Fibroblast of pulmonary artery (primary cell): ENCODE measurements around the gene CRLF3.
"Not testable (repeated sequence)": the region's sequence is repeated elsewhere in the genome, so short reads cannot be mapped to it uniquely, and the experiment has no call there.

ENCODE experiments used
- DNase-seq: peaks from one replicate; pipeline ENCODE4 v3.0.0-alpha.2; 2010; ENCODE audit warnings: low read depth
- H3K4me3 ChIP-seq: replicated peaks from 2 replicates; pipeline ENCODE4 v1.5.1; 2011; ENCODE audit warnings: low read depth, mild to moderate bottlenecking, control low read depth, low read length, moderate library complexity
- TF ChIP-seq, protein P1 (sequence below): IDR thresholded peaks from 2 replicates; pipeline ENCODE4 v1.5.1; 2011; ENCODE audit warnings: mild to moderate bottlenecking, control low read depth, low read length, inconsistent platforms; ENCODE audit errors: missing control alignments

CRLF3 gene

DNA sequence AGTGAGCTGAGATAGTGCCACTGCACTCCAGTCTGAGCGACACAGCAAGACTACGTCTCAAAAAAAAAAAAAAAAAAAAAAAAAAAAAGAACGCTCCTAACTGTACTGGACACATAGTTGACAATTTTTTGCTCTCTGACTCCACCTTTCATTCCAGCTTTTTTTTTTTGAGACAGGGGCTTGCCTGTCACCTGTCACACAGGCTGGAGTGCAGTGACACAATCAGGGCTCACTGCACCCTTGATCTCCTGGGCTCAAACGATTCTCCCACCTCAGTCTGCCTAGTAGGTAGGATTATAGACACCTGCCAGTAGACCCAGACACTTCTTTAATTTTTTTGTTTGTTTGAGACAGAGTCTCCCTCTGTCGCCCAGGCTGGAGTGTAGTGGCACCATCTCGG lies 2.6 kb upstream of the CRLF3 start:
- TF ChIP-seq, protein P1, sequence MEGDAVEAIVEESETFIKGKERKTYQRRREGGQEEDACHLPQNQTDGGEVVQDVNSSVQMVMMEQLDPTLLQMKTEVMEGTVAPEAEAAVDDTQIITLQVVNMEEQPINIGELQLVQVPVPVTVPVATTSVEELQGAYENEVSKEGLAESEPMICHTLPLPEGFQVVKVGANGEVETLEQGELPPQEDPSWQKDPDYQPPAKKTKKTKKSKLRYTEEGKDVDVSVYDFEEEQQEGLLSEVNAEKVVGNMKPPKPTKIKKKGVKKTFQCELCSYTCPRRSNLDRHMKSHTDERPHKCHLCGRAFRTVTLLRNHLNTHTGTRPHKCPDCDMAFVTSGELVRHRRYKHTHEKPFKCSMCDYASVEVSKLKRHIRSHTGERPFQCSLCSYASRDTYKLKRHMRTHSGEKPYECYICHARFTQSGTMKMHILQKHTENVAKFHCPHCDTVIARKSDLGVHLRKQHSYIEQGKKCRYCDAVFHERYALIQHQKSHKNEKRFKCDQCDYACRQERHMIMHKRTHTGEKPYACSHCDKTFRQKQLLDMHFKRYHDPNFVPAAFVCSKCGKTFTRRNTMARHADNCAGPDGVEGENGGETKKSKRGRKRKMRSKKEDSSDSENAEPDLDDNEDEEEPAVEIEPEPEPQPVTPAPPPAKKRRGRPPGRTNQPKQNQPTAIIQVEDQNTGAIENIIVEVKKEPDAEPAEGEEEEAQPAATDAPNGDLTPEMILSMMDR: no peak
- H3K4me3 ChIP-seq: no peak overlapping the region
- DNase-seq: no peak

DNA sequence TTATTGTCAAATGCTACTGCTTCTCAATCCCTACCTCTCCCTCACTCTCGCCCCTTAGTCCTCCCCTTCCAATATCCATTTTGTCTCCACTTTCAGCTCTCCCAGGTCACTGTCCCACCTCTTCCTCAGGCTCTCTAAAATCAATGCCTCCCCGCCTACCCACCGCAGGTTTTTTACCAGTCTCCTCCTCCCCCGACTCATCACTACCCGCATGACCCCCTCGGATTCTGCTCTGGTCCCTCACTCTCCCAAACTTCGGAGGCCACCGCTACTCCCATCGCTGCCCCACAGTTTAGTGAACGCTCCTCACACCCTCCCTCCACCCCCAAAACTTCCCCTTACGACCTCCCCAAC lies 513 bp downstream of the CRLF3 start:
- peak overlapping the region; percentile 97 for H3K4me3 ChIP-seq
- TF ChIP-seq, protein P1: no peak
- peak; percentile 10 for DNase-seq

DNA sequence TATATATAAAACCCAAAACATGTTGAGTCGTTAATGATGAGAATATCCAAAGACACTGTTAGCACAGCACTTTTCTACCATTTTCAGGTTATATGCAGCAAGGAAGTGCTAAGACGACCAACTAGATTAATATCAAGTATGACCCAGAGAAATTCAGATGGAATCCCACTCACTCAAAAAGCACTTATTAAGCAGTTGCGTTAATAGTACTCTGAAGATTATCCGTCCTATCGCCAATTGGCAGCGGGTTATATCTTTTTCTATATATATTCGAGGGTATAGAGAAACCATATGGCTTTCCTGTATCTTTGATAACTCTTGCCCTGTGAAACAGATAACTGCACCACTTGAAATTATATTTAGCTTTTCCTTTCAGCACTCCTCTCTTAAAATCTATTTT lies 1.1 kb downstream of the CRLF3 start:
- TF ChIP-seq, protein P1: no peak
- no peak for DNase-seq
- peak overlapping the region; percentile 97 for H3K4me3 ChIP-seq

DNA sequence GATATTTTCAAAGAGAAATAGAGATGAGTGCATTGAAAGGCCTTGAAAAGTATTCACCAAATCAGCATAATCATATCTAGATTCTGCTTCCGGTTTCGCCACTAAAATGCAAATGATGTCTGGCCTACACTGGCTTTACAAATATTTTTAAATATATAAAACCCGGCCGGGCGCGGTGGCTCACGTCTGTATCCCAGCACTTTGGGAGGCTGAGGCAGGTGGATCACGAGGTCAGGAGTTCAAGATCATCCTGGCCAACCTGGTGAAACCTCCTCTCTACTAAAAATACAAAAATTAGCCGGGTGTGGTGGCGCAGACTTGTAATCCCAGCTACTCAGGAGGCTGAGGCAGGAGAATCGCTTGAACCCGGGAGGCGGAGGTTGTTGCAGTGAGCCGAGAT lies 1.6 kb downstream of the CRLF3 start:
- DNase-seq, H3K4me3 ChIP-seq: not testable (repeated sequence)

DNA sequence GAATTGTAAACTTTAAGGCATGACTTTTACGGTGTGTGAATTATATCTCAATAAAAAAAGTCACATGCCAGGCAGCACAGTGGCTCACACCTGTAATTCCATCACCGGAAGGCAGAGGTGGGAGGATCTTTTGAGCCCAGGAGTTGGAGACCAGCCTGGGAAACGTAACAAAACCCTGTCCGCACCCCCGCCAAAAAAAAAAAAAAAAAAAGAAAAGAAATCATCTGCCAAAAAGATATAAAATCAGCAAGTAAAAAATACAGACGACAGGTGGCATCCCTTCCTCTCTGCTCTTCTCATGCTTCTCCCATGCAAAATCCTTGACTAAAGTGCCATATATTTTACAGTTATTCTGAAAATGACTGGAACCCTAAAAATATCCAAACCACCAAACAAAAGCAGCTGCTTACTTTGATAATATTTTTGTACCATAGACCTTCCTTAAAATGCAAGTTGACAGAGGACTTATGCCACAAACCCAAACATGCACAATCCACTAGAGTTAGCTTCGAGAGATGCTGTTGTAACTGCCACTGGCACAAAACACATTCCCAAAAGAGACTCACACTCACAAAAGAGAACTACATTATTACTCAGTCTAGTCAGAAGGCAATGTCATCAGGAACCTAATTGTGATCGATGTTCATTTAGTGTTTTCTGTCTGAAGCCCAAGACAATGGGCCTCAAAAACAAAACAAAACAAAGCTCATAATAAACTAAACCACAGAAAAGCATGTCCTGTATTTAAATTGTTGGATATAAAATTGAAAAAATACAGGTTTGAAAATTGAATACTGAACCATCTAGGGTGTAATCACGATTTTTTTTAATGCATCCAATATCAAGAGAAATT lies 2.4 kb downstream of the CRLF3 start:
- TF ChIP-seq, protein P1: no peak
- no peak for DNase-seq
- no peak overlapping the region for H3K4me3 ChIP-seq

DNA sequence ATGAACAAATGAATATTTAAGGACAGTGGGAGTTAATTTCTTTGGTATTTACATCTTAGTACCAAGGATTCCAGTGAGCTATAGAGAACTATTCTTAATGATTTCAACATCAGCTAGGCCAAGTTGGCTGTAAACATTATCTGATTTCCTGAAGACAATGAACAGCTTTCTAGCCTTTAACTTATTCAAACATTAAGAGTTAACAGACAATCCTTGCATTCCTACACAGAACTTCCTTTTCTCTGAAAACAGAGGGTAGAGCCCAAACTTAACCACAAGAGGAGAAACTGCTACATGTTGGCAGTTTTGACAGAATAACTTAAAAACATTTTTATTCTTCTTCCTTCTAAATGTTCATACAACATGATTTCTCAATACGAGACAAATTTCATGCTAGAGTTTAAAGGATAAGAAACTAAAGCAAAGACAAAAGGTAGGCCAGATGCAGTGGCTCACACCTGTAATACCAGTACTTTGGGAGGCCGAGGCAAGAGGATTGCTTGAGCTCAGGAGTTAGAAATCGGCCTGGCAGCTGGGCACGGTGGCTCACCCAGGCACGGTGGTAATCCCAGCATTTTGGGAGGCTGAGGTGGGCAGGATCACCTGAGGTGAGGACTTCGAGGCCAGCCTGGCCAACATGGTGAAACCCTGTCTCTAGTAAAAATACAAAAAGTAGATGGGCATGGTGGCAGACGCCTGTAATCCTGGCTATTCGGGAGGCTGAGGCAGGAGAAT lies 4.4 kb downstream of the CRLF3 start:
- no peak overlapping the region for H3K4me3 ChIP-seq

DNA sequence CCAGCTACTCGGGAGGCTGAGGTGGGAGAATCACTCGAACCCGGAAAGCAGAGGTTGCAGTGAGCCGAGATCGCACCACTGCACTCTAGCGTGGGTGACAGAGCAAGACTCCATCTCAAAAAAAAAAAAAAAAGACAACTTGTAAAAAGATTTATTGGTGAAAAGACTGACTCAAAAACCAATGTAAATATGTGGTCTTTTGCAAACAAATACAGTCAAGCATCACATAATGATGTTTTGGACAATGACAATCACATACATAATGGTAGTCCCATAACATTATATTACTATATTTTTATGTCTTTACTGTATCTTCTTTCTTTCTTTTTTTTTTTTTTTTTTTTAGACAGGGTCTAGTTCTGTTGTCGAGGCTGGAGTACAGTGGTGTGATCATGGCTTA lies 8.3 kb downstream of the CRLF3 start:
- no peak for DNase-seq
- TF ChIP-seq, protein P1: no peak
- H3K4me3 ChIP-seq: no peak overlapping the region

More for the DNA sequence above, 4.4 kb downstream of the CRLF3 start:
- peak; percentile 55 for DNase-seq
- TF ChIP-seq, protein P1: no peak

DNA sequence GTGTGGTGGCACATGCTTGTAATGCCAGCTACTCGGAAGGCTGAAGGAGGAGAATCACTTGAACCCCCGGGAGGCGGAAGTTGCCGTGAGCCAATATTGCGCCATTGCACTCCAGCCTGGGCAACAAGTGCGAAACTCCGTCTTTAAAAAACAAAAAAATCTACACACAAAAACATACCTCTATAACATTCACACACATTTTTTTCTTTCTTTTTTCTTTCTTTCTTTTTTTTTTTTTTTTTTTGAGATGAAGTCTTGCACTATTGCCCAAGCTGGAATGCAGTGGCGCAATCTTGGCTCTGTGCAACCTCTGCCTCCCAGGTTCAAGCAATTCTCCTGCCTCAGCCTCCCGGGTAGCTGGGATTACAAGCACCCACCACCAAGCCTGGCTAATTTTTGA lies 9.6 kb downstream of the CRLF3 start:
- DNase-seq: peak; percentile 72
- not testable (repeated sequence) for H3K4me3 ChIP-seq

DNA sequence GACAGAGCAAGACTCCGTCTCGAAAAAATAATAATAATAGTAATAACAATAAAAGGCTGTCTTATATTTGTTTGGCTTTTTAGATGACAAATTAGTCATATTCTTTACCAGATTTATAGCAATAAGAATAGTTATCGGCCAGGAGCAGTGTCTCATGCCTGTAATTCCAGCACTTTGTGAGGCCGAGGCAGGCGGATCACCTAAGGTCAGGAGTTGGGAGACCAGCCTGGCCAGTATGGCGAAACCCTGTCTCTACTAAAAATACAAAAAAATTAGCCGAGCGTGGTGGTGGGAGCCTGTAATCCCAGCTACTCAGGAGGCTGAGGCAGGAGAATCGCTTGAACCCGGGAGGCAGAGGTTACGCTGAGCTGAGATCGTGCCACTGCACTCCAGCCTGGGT lies 10.3 kb downstream of the CRLF3 start:
- H3K4me3 ChIP-seq, DNase-seq: not testable (repeated sequence)
